Muscle layer of duodenum (tissue), 2 donors: ENCODE measurements around the gene CCDC78.
A peak's percentile ranks its signal among the peaks of the same experiment; 100 is the strongest.

Source experiments
- H3K27ac ChIP-seq: one replicate; pipeline ENCODE4 v1.7.0; 2013; ENCODE audit warnings: mild to moderate bottlenecking, low read length
- H3K27me3 ChIP-seq: one replicate; pipeline ENCODE4 v1.7.0; 2013; ENCODE audit warnings: low read depth, mild to moderate bottlenecking, control low read depth, low read length
- H3K36me3 ChIP-seq, 2 donors: one replicate each; pipeline ENCODE4 v1.7.0; 2013; ENCODE audit warnings: low read length in 2 of 2, control low read depth in 1 of 2, mild to moderate bottlenecking in 1 of 2; ENCODE audit not compliant: insufficient read depth in 2 of 2, control insufficient read depth in 1 of 2
- H3K4me1 ChIP-seq, 2 donors: one replicate each; pipeline ENCODE4 v1.7.0; 2013; ENCODE audit warnings: low read length in 2 of 2, mild to moderate bottlenecking in 2 of 2, control low read depth in 1 of 2, moderate library complexity in 1 of 2; ENCODE audit not compliant: insufficient read depth in 2 of 2, control insufficient read depth in 1 of 2
- H3K4me3 ChIP-seq, 2 donors: one replicate each; pipeline ENCODE4 v1.7.0; 2013; ENCODE audit warnings: low read length in 2 of 2, low read depth in 1 of 2, mild to moderate bottlenecking in 1 of 2
- H3K9me3 ChIP-seq, 2 donors: one replicate each; pipeline ENCODE4 v1.7.0; 2013; ENCODE audit warnings: low read length in 2 of 2, control low read depth in 1 of 2, mild to moderate bottlenecking in 1 of 2; ENCODE audit not compliant: control insufficient read depth in 1 of 2
- donor health status: healthy.

The CCDC78 gene

DNA sequence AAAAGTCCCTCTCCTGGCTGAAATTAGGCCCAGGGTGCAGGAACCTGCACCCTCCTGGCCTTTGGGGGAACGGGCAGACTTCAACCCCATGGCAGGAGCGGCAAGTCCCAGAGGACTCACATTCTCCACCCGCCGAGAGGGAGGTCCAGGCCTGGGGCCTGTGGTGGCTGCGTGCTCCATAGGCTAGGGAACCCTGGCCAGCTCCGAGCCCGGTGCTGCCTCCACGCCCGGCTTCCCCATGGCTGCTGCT lies 130 bp downstream of the CCDC78 start:
- Histone ChIP-seq H3K27ac (no peak overlapping the region), H3K27me3 (peaks cover 8% of the 10 kb centered on the region), H3K9me3 (no peaks in the 10 kb centered on the region), H3K4me1 (peaks cover 0 to 32% of the 10 kb centered on the region in 2 donors), H3K36me3 (peaks cover 0 to 9% of the 10 kb centered on the region in 2 donors), H3K4me3 (no peak overlapping the region)

DNA sequence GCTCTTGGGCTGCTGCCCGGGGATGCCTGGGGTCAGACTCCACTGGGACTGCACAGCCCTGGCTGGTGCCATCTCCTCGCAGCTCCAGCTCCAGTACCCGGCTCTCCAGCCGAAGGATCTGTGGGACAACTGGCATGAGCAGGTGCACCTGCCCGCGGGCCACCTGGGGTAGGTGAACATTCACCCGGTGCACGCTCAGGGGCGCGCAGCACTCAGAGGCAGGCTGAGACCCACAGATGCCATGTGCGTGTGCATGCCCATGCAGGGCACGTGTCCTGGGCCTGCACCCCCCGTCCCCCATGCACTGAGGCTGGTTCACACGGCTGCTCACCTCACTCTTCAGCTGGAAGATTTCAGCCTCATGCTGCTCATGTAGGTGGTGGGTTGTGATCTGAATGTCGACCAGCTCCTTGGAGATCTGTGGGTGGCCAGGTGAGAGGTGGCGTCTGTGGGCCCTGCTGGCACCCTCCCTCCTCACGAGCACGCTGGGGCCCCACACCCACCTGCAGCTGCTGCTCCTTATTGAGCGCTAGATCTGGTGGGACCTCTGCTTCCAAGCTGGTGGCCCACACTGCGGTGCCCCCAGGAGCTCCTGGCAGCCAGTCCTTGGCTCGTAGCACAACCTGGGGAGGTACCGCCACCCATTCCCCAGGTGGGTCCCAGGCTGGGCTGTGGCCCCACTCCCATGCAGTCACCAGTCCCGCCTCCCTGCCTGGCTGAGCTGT lies 618 bp downstream of the CCDC78 start:
- H3K9me3 ChIP-seq: no peaks in the 10 kb centered on the region
- H3K27me3 ChIP-seq: peaks cover 8% of the 10 kb centered on the region
- H3K4me3 ChIP-seq: no peak overlapping the region
- H3K4me1 ChIP-seq: peaks cover 0 to 32% of the 10 kb centered on the region in 2 donors
- peaks cover 0 to 7% of the 10 kb centered on the region in 2 donors for H3K36me3 ChIP-seq
- no peak overlapping the region for H3K27ac ChIP-seq

DNA sequence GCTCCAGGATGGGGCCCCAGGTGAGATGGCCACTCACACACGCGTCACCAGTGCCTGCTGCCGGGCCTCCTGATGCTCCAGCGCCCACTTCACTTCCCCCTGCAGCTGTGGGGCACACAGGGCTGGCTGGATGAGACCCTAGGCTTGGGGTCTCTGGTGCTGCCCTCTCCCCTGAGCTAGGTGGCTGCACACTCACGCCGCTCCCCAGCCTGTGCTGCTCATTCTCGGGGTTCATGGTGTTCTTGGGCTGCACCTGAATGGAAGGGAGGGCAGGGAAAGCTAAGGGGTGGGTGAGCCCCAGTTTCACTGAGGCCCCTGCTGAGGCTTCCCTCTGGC lies 1.2 kb downstream of the CCDC78 start:
- peaks cover 0 to under 1% of the 10 kb centered on the region in 2 donors for H3K36me3 ChIP-seq
- peaks cover 8% of the 10 kb centered on the region for H3K27me3 ChIP-seq
- no peaks in the 10 kb centered on the region for H3K9me3 ChIP-seq
- H3K4me3 ChIP-seq: no peak overlapping the region
- H3K4me1 ChIP-seq: peaks cover 3 to 39% of the 10 kb centered on the region in 2 donors
- no peak overlapping the region for H3K27ac ChIP-seq

DNA sequence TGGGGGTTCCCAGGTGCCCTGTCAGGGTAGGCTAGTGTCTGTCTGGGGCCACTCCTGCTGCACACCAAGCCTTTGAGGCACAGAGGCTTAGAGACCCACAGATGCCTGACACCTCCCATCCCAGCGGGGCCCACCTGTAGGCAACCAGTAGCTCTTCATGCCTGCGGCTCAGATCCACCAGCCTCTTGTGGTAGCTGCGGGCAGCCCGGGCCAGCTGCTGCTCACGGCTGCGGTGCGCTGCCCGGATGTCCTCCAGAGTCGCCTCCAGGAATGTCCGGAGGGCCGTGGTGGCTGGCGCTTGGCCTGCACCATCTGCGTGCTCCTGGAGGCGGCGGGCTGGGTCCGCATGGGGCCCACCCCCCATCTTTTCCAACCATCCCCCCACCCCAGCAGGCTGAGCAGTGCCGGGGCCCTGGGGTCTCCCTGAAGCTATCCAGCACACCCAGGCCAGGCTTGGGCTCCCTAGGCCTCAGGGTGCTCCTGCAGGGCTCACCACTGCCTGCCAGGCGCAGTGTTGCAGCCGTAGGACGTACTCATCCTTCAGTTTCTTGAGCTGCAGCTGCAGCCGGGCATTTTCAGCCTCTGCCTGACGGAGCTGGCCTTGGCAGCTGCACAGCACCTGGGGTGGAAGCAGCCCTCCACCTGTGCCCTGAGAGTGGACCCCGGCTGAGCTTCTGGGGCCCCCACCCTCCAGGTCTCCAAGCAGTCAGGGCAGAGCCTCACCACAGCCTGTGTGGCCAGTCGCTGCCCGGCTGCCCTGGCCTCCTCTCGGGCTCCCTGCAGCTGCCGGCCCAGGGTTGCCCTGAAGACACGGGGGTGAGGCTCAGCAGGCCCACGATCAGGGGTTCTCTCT lies 1.8 kb downstream of the CCDC78 start:
- Histone ChIP-seq H3K27ac (no peak overlapping the region), H3K36me3 (no peaks in the 10 kb centered on the region), H3K9me3 (no peaks in the 10 kb centered on the region), H3K4me1 (peaks cover 5 to 44% of the 10 kb centered on the region in 2 donors), H3K4me3 (no peak overlapping the region), H3K27me3 (peaks cover 8% of the 10 kb centered on the region)

DNA sequence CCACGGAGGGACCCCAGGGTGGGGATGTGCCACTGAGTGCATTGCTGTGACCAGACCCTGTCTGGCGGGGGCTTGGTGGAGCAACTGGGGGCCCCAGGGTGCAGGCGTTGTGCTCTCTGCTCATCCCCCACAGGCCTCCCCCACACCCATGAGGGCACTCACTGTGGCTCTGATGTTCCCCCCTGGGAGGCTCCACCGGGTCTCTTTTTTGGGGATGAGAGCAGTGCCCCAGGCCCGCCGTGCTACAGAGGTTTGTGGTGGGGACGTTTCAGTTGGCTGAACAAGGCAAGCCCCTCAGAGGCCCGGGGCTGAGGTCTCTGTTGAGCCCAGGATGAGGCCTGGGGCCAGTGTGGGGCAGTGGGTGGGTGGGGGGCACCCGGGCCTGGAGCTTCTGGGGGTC lies 2.5 kb downstream of the CCDC78 start:
- Histone ChIP-seq H3K27ac (no peak overlapping the region), H3K4me3 (no peak overlapping the region), H3K36me3 (no peaks in the 10 kb centered on the region), H3K9me3 (no peaks in the 10 kb centered on the region), H3K27me3 (peaks cover 8% of the 10 kb centered on the region), H3K4me1 (peaks cover 9 to 50% of the 10 kb centered on the region in 2 donors)

DNA sequence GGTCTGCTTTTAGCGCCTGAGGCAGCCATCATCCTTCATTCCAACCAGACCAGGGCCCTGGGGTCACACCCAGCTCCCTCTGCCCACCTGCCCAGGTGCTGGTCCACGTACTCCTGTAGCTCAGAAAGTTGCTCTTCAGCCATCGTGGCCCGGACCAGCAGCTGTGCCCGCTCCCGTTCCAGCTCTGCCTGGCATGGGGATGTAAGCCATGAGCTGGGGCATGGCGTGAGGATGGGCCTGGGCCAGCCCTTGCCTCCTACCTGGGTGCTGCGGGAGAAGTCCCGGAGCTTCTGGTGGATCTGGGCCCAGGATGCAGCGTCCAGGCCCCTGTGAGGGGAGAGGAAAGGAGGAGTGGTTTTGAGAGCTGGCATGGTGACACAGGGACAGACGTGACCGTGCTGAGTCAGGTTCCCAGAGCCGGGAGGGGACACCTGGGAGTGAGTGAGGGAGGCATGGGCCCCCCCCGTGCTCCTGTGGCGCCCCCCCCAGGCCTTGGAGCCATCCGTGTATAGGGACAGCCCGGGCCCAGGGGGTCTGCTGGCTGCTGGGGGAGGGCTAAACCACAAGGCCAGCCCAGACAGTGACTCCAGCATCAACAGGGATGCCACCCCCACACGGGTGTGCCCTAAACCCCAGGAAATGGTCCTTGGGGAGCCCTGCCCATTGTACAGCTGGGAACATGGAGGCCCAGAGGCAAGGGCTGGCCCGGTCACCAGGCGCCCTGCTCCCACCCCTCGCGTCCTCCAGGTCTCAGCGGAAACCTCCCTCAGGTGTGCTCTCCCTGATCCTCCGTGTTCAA lies 3.2 kb downstream of the CCDC78 start:
- Histone ChIP-seq H3K9me3 (no peaks in the 10 kb centered on the region), H3K36me3 (no peaks in the 10 kb centered on the region), H3K27me3 (peaks cover 8% of the 10 kb centered on the region), H3K27ac (no peak overlapping the region), H3K4me1 (peaks cover 9 to 50% of the 10 kb centered on the region in 2 donors), H3K4me3 (no peak overlapping the region)

DNA sequence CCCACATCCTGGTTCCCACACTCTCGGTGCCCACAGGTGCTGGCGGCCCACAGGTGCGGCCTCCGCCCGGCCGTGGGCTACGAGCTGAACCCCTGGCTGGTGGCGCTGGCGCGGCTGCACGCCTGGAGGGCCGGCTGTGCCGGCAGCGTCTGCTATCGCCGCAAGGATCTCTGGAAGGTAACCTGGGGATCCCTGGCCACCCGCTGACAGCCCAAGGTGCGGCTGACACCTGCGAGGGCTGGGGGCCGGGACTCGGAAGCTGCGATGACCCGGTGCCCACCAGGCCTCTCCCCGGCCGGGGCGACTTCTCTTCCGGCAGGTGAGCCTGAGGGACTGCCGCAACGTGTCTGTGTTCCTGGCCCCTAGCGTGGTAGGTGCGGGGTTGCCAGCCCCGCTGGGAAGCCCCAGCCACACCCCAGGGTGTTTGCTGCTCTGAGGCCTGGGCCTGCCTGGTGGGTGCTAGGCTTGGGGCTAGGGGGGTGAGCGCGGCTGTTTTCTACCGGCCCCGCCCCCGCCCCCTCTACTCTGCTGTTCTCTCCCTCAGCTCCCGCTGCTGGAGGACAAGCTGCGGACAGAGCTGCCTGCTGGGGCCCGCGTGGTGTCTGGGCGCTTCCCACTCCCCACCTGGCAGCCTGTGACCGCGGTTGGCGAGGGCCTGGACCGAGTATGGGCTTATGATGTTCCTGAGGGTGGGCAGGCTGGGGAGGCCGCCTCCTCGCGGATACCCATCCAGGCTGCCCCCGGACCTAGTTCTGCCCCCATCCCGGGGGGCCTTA lies 4.3 kb downstream of the CCDC78 start:
- Histone ChIP-seq H3K9me3 (no peaks in the 10 kb centered on the region), H3K4me1 (peaks cover 9 to 47% of the 10 kb centered on the region in 2 donors), H3K27ac (no peak overlapping the region), H3K36me3 (no peaks in the 10 kb centered on the region), H3K27me3 (peaks cover 8% of the 10 kb centered on the region), H3K4me3 (peak overlapping the region in 1 of 2 donors; percentile 70)

DNA sequence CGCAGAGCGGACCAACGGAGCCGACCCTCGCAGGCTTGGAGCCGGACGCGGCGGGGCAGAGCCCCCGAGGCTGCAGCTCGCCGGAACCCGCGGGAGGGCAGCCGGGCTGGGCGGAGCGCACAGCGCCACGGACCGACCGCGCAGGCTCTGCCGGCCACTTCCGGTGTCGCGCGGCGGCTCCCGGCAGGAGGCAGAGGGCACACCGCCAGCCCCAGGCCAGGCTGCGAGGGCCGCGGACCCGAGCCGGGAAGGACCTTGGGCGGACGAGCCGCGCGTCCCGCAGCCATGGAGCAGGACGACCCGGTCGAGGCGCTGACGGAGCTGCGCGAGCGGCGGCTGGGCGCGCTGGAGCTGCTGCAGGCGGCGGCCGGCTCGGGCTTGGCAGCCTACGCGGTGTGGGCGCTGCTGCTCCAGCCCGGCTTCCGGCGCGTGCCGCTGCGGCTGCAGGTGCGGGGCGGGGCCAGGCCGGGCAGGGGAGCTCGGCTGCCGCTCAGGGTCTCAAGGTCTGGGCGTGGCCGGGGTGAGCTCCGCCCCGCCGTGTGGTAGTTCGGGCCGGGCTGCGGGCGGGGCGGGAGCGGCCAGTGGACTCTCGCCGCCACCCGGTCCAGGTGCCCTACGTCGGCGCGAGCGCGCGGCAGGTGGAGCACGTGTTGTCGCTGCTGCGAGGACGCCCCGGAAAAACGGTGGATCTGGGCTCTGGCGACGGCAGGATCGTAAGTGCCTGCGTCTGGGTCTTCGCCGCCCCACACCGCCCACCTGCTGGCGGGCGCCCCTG lies 5.1 kb downstream of the CCDC78 start, which contains the start of gene ANTKMT:
ANTKMT (plus strand) TSS at position 157 of the 775 bp plus-strand sequence; CDS start at position 286, 129 bp downstream.
- H3K27me3 ChIP-seq: peaks cover 4% of the 10 kb centered on the region
- H3K36me3 ChIP-seq: no peaks in the 10 kb centered on the region
- H3K27ac ChIP-seq: peak within 1 kb of the TSS; percentile 31
- H3K9me3 ChIP-seq: no peaks in the 10 kb centered on the region
- peaks cover 9 to 48% of the 10 kb centered on the region in 2 donors for H3K4me1 ChIP-seq
- H3K4me3 ChIP-seq: peak within 1 kb of the TSS; percentile 55 to 70

DNA sequence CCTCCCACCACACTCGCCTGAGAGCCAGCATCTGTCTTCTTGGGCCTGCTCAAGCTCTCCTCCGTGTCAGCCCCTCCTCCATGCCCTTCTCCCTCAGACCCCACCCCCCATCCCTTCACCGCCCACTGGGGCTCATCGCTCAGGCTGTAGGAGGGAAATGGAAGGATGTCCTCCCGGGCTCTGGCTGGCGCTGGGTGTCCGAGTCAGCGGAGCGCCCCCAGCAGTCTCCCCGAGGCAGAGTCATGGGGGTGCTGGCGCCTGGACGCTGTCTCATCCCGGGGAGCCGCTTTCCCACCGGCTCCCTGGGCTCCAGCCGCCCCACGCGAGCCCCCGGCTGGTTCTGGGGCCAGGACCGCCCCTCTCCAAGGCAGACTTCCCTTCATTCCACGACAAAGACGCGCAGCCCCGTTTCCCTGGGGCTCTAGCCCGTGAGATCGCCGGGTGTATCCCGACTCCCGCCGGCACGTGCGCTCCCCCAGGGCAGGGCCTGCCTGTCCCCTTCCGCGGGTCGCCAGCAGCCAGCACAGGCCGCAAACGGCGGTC lies 5.7 kb downstream of the CCDC78 start:
- peak overlapping the region; percentile 31 for H3K27ac ChIP-seq
- H3K4me1 ChIP-seq: peaks cover 9 to 52% of the 10 kb centered on the region in 2 donors
- no peaks in the 10 kb centered on the region for H3K36me3 ChIP-seq
- H3K27me3 ChIP-seq: no peaks in the 10 kb centered on the region
- H3K9me3 ChIP-seq: no peaks in the 10 kb centered on the region
- peak overlapping the region; percentile 55 to 70 for H3K4me3 ChIP-seq

DNA sequence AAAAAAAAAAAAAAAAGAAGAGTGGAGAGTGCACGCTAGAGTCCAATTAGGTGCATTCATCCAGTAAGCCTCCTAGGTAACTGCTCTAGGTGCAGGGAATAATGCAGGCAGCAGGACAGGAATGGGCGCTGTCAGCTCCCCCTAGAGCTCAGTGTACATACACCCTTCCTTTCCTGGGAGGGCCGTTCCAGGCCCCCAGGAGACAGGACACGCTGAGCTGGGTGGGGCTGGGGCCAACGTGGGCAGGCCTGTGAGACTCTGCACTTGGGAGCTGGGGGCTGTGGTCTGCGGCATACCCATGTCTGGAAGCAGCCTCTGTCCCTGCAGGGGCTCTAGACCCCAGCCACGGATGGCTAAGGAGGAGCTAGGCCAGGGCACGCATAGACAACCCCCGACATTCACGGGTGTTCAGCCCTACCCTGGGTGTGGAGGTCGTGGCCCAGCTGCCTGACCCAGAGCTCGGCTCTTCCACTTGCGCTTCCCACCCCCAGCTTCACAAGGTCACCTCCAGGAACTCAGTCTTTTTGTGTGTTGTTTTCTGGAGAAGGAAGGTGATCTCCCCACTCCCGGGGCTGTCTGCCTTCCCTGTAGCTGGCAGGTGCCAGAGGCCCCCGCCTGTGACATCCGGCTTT lies 6.3 kb downstream of the CCDC78 start:
- Histone ChIP-seq H3K27me3 (no peaks in the 10 kb centered on the region), H3K27ac (peak overlapping the region; percentile 31), H3K4me1 (peaks cover 9 to 56% of the 10 kb centered on the region in 2 donors), H3K9me3 (no peaks in the 10 kb centered on the region), H3K36me3 (no peaks in the 10 kb centered on the region), H3K4me3 (peak overlapping the region; percentile 55 to 70)
